KOPT-K1 (cell line): Measurements from ENCODE around the gene TMEM117.
"Not testable (repeated sequence)": the region's sequence is repeated elsewhere in the genome, so short reads cannot be mapped to it uniquely, and the experiment has no call there.

Experiments used
- H3K27ac ChIP-seq: fragments of 200-600 bp; sonication (generic); 2 replicates; pipeline ENCODE4 v1.5.1; 2016; ENCODE audit warnings: antibody characterized with exemption, mild to moderate bottlenecking, low read depth, low read length; ENCODE audit not compliant: poor library complexity, severe bottlenecking
- H3K36me3 ChIP-seq: fragments of 200-600 bp; sonication (generic); 2 replicates; pipeline ENCODE4 v1.5.1; 2017; ENCODE audit warnings: antibody characterized with exemption, mild to moderate bottlenecking, low read length, moderate library complexity; ENCODE audit not compliant: insufficient read depth
- H3K9me3 ChIP-seq: fragments of 200-600 bp; sonication (generic); 2 replicates; pipeline ENCODE4 v1.5.1; 2017; ENCODE audit warnings: antibody characterized with exemption, low read length, mild to moderate bottlenecking; ENCODE audit not compliant: insufficient read depth, poor library complexity, severe bottlenecking

The TMEM117 gene

GRCh38 chr12:43824207-43824775, 11.6 kb upstream of the TMEM117 start:
- no peaks in the 10 kb centered on the region for H3K9me3 ChIP-seq
- no peaks in the 10 kb centered on the region for H3K36me3 ChIP-seq
- H3K27ac ChIP-seq = no peak overlapping the region

- no peak overlapping the region for H3K27ac ChIP-seq
- H3K9me3 ChIP-seq = no peaks in the 10 kb centered on the region
- no peaks in the 10 kb centered on the region for H3K36me3 ChIP-seq
These were observed 9.2 kb upstream of the TMEM117 start for GRCh38 chr12:43826681-43827080.

GRCh38 chr12:43827093-43827492, 8.8 kb upstream of the TMEM117 start:
- Histone ChIP-seq H3K27ac (no peak overlapping the region), H3K36me3 (no peaks in the 10 kb centered on the region), H3K9me3 (no peaks in the 10 kb centered on the region)

GRCh38 chr12:43832463-43833168, 3.3 kb upstream of the TMEM117 start:
- no peaks in the 10 kb centered on the region for H3K9me3 ChIP-seq
- no peak overlapping the region for H3K27ac ChIP-seq

GRCh38 chr12:43835264-43835655, 621 bp upstream of the TMEM117 start:
- Histone ChIP-seq H3K27ac (no peak overlapping the region), H3K36me3 (no peaks in the 10 kb centered on the region), H3K9me3 (no peaks in the 10 kb centered on the region)

More at GRCh38 chr12:43832463-43833168, 3.3 kb upstream of the TMEM117 start:
- H3K36me3 ChIP-seq = no peaks in the 10 kb centered on the region

GRCh38 chr12:43836475-43836989, 651 bp downstream of the TMEM117 start:
- H3K9me3 ChIP-seq = no peaks in the 10 kb centered on the region
- no peak overlapping the region for H3K27ac ChIP-seq
- H3K36me3 ChIP-seq = no peaks in the 10 kb centered on the region

GRCh38 chr12:43840338-43840737, 4.5 kb downstream of the TMEM117 start:
- no peaks in the 10 kb centered on the region for H3K36me3 ChIP-seq
- no peak overlapping the region for H3K27ac ChIP-seq
- H3K9me3 ChIP-seq = no peaks in the 10 kb centered on the region

- Histone ChIP-seq H3K36me3 (no peaks in the 10 kb centered on the region), H3K9me3 (no peaks in the 10 kb centered on the region), H3K27ac (no peak overlapping the region)
These were observed 5.4 kb downstream of the TMEM117 start for GRCh38 chr12:43841253-43841652.

GRCh38 chr12:43842259-43842658, 6.4 kb downstream of the TMEM117 start:
- Histone ChIP-seq H3K36me3 (no peaks in the 10 kb centered on the region), H3K27ac (no peak overlapping the region), H3K9me3 (no peaks in the 10 kb centered on the region)

GRCh38 chr12:43847425-43848225, 11.7 kb downstream of the TMEM117 start:
- H3K27ac ChIP-seq, H3K9me3 ChIP-seq, H3K36me3 ChIP-seq: not testable (repeated sequence)

- Histone ChIP-seq H3K27ac (no peak overlapping the region), H3K36me3 (no peaks in the 10 kb centered on the region), H3K9me3 (no peaks in the 10 kb centered on the region)
These were observed 12.3 kb downstream of the TMEM117 start for GRCh38 chr12:43848226-43848507.

GRCh38 chr12:43848786-43849185, 12.9 kb downstream of the TMEM117 start:
- Histone ChIP-seq H3K27ac (no peak overlapping the region), H3K36me3 (no peaks in the 10 kb centered on the region), H3K9me3 (no peaks in the 10 kb centered on the region)

- no peaks in the 10 kb centered on the region for H3K9me3 ChIP-seq
- H3K27ac ChIP-seq = no peak overlapping the region
- H3K36me3 ChIP-seq = no peaks in the 10 kb centered on the region
These were observed 16.9 kb downstream of the TMEM117 start for GRCh38 chr12:43852744-43853143.

GRCh38 chr12:43856972-43857371, 21.1 kb downstream of the TMEM117 start:
- no peak overlapping the region for H3K27ac ChIP-seq
- H3K9me3 ChIP-seq = no peaks in the 10 kb centered on the region
- no peaks in the 10 kb centered on the region for H3K36me3 ChIP-seq

- Histone ChIP-seq H3K36me3 (no peaks in the 10 kb centered on the region), H3K27ac (no peak overlapping the region), H3K9me3 (no peaks in the 10 kb centered on the region)
These were observed 22.2 kb downstream of the TMEM117 start for GRCh38 chr12:43858096-43858495.
